Bronchus fibroblast of lung (primary cell): Measurements from ENCODE around the gene CYTL1. TPM values are rescaled to one million over a fixed set of nuclear protein-coding genes. Genes with fewer than 3 reads are reported as not detected.

ENCODE experiments used
- total RNA-seq: library from RNA; depleted of rRNA; stranded (reverse); fragments of >200 nt; gene quantifications from 2 replicates; pipeline ENCODE4 v1.2.3, GENCODE V29; 2015

The CYTL1 gene
- total RNA-seq = 0.34 and 1.5 TPM in 2 replicates

GRCh38 chr4:5019274-5019673 lies at the start of gene CYTL1:
Gene CYTL1, minus strand, starts transcription at chr4:5019458. Its CDS starts 13 bp downstream, at chr4:5019445.

GRCh38 chr4:5051278-5052203 lies 32.3 kb upstream of the CYTL1 start, which contains the start of gene STK32B:
Gene STK32B, plus strand, starts transcription at chr4:5051480.

Other genes starting within 250 kb of the CYTL1 start
- gene MSX1, start 159.8 kb downstream of the CYTL1 start, total RNA-seq = 0.74 and 1.5 TPM in 2 replicates
- 0.59 and 1.0 TPM in 2 replicates for gene STK32B, start 32.0 kb upstream of the CYTL1 start, total RNA-seq